Cardiac septum (tissue), 1 donor: ENCODE measurements around the gene STEAP4. TPM values are rescaled to one million over a fixed set of nuclear protein-coding genes. Genes with fewer than 3 reads are reported as not detected.
"Not testable (repeated sequence)": the region's sequence is repeated elsewhere in the genome, so short reads cannot be mapped to it uniquely, and the experiment has no call there.

Source experiments
- DNase-seq: peaks from one replicate; pipeline ENCODE4 v3.0.0-alpha.2; 2020; ENCODE audit warnings: low spot score
- intact Hi-C: fragments of 100-400 bp; cut with DNase I; formaldehyde crosslinking; loops from one replicate; pipeline ENCODE4 v1.14.0; 2022
- total RNA-seq: library from RNA; stranded (reverse); fragmentation: NEBNext Ultra II Directional; extraction: Animal tissue kit (Norgen Biotek cat#: 25700); gene quantifications from one replicate; pipeline ENCODE4 v1.2.1, GENCODE V29; 2021
- donor health status: DM: no; HTN: no; CAD: no.

STEAP4 gene
- total RNA-seq, 1 donor from 2014 or later: 19.9 TPM

DNA sequence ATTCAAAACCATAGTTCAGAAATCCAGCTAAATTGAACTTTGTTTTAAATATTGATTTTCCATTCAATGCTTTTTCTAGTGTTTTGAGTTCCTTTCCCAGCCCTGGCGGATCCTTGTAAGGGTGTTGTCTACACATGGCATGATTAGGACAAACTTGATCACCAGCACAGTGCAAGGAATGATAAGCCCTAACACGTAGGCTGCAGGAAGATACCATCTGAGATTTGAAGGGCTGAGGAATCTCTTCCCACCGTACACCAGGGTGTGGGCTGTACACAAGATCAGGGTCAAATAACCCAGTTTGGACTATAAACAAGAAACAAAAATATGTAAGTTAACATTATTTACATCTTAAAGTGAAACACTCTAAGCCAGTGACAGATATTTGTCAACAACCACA is 27.4 kb downstream of the STEAP4 start:
- no peak for DNase-seq
- intact Hi-C loops: no loop called here

DNA sequence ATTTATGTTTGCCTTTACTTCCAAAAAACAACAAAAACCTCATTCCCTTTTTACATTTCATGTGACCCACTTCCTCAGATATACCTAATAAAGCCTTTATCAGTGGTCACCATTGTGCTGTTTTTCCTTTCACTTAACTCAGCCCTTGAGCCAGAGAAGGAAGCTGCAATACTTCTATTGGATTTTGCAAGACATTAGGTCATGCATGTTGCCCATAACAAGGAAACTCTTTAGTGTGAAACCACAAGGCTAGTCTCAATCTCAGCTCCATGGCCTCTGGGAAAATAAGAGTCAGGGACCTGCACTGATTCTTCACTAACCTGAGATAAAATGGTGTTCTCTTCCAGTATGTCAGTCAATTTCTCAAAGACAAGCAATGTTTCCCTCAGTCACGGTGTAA is 27.8 kb downstream of the STEAP4 start:
- intact Hi-C loops: no loop called here

DNA sequence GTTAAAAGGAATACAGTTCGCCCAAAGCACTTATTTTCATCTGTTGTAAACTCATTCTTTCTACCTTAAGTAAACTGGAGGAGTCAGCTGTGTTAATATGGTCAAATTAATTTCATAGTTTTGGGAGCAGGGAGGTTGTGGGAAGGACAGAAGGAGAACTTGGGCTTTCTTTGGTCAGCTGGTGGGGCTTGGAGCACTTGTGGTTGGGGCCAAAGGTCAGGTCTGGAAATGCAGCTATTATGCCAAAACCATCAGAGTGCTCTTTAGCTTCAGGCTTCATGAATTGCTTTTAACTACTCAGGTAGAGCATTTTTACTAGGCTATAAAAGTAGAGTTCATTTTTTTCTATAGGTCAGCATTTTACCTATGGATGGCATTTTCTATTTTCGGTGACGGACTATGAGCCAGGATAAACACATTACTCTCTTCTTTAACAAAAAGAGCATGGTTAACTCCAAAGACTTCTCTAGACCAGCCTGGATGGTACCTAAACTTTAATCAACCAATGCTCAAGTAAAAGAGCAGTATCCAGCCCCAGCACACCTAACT is 30.0 kb downstream of the STEAP4 start:
- no peak for DNase-seq
- intact Hi-C loops: no loop called here

More for the DNA sequence above, 27.8 kb downstream of the STEAP4 start:
- DNase-seq: no peak

DNA sequence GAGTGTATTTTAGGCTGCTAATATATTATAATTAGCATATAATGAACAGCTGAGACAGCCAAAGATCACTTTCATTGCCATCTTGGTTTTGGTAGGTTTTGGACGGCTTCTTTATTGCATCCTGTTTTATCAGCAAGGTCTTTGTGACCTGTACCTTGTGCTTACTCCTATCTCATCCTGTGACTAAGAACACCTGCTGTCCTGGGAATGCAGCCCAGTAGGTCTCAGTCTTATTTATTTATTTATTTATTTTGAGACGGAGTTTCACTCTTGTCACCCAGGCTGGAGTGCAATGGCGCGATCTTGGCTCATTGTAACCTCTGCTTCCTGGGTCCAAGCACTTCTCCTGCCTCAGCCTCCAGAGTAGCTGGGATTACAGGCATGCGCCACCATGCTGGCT is 31.8 kb downstream of the STEAP4 start:
- DNase-seq, intact Hi-C loops: not testable (repeated sequence)

DNA sequence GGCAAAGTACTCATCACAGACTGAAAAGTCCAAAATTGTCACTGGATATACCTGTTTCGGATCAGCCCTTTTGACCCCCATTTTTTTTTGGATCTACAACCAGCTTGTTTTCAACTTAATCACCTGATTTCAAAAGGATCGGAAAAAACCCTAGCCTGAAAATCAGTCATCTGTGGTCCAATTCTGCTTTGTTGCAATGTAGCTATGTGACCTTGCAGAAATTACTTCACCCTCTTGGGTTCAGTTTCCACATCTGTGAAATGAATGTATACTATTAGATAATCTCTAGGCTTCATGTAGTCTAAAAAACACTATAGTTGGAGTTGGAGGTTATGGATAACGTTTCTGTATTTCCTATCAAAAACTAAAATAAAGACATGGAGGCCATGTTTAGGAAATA is 37.1 kb downstream of the STEAP4 start:
- intact Hi-C loops: no loop called here
- DNase-seq: no peak

DNA sequence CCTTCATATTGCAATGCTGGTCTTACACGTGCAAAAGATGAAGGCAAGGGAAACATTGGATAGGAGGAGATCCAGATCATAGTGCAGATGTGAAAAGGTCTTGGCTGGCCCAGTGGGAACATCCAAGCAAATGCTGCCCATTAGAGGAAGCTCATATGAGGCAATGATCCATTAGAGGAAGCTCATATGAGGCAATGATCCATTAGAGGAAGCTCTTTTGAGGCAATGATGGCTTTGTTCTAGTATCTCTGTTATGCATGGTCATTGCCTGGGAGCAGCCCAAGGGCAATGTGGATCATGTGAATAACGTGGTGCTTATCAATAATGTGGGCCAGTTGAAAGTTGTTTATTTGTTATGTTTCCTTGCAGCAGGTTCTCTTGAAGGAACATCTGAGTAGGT is 37.8 kb downstream of the STEAP4 start:
- DNase-seq: no peak
- intact Hi-C loops: no loop called here

DNA sequence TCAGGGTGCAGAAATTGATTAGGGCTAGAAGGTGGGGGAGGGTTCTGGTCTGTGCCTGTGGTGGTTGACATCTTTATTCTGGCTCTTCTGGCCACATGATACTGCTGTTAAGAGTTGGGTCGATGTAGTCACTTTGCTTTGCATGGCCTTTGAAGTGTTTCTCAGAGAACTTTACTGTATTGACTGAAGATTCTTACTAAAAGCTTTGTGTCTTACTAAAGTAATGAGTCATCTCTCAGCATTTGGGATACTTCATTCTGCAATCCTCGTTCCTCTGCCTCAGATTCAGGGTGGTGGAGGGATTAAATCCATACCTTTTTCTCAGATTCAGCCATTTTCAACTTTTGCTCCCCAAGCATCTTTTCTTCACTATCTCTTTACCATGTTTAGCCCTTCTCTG is 38.6 kb downstream of the STEAP4 start:
- DNase-seq: no peak
- intact Hi-C loops: no loop called here

DNA sequence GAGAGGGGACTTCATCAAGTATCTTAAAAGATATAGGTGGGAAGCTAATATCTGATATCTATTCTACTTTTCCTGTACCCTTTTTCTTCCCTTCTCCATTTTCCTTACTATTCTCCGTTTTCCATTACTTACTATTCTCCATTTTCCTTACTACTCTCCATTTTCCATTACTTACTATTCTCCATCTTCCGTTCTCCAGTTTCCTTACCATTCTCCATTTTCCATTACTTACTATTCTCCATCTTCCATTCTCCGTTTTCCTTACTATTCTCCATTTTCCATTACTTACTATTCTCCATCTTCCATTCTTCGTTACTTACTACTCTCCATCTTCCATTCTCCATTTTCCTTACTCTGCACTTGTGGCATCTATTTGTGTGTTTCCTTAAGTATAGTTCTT is 39.3 kb downstream of the STEAP4 start:
- intact Hi-C loops: no loop called here
- DNase-seq: no peak

DNA sequence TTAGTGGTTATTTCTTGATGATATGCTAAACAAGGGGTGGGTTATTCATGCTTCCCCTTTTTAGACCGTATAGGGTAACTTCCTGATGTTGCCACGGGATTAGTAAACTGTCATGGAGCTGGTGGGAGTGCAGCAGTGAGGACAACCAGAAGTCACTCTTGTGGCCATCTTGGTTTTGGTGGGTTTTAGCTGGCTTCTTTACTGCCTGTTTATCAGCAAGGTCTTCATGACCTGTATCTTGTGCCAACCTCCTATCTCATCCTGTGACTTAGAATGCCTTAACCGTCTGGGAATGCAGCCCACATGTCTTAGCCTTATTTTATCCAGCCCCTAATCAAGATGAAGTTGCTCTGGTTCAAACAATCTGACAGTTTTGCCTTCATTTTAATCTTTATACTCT is 41.7 kb downstream of the STEAP4 start:
- DNase-seq, intact Hi-C loops: not testable (repeated sequence)

DNA sequence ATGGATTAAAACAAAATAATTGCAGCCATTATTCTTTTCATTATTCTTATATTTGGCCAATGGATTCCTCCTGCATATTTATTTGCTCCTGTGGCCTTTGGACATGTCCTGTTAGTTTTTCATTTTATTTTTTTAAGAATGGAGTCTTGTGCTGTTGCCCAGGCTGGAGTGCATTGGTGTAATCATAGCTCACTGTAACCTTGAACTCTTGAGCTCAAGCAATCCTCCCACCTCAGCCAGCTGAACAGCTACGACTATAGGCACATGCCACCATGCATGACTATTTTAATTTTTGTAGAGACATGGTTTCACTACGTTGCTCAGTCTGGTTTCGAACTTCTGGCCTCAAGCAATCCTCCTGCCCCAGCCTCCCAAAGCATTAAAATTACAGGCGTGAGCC is 44.1 kb downstream of the STEAP4 start:
- no peak for DNase-seq
- intact Hi-C loops: no loop called here

DNA sequence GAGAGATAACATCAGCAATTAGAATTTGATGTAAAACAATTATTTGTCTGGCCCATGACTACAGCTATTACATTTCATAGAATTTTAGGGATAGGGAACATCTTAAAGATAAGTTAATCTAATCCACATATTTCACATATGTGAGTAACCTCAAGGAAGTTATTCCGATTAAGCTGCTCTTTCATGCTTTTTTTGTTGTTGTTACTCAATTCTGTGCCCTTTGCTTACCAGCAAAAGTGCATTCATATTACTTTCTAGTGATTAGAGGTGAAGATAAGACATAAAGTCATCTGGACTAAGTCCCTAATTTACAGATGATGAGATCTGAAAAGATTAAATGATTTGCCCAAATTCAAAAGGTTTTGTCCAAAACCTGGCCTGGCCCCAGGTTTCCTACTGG is 46.0 kb downstream of the STEAP4 start:
- no peak for DNase-seq
- intact Hi-C loops: no loop called here

DNA sequence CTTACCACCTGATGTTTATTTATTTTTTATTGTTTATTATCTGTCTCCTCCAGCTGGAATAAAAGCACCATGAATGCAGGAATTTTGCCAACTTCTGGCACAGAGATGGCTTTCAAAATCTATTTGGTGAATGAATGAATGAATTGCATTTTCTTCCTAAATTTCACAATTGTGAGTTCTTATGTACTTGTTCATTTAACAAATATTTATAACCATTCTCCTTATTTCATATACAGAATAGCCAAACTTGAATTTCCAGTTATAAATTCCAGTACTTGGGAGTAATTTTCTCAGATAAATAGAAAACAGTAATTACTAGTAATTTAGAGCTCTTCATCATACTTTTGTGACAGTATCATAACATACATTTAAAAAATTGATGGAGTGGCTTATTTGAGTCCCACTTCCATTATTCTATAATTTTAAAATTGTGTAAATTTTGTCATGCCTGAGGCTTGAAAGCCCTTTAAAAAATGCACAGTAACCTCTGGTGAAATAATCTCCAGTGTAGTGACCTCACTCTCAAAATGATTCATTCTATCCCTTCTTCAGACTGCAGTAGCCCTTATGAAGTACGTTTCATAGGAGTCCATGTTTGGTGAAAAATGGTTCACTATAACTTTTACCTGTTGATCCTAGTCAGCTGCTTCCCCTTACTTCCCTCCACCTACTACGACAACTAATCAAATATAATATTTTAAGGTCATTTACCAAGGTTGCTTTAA is 46.9 kb downstream of the STEAP4 start:
- intact Hi-C loops: no loop called here
- no peak for DNase-seq

DNA sequence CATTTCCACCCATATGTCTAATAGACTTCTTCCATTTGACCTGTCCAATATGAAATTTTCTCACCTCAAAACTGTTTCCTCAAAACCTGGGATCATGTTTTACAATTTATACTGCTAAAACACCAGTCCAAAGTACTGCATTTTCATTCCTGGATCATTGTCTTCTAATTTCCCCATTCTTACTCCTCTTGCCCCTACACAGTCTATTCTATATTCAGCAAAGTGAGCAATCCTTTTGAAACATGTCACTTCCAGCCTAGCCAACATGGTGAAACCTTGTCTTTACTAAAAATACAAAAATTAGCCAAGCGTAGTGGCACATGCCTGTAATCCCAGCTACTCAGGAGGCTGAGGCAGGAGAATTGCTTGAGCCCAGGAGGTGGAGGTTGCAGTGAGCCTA is 48.4 kb downstream of the STEAP4 start:
- intact Hi-C loops, DNase-seq: not testable (repeated sequence)

DNA sequence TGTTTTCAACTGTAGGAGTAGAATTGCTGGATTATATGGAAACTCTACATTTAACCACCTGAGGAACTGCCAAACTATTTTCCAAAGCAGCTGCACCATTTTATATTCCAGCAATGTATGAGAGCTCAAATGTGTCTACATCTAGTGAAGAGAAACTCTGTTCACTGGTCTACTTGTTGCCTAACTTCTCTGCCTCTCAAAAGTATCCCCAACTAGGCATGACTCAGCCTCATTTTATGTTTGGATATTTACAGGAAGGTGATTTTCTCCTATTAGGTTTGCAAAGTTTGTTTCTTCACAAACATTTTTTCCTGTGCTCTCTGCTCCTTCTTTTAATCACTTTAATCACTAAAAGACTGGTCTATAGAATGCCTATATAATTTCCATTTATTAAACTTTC is 49.8 kb downstream of the STEAP4 start:
- intact Hi-C loops: no loop called here
- no peak for DNase-seq

DNA sequence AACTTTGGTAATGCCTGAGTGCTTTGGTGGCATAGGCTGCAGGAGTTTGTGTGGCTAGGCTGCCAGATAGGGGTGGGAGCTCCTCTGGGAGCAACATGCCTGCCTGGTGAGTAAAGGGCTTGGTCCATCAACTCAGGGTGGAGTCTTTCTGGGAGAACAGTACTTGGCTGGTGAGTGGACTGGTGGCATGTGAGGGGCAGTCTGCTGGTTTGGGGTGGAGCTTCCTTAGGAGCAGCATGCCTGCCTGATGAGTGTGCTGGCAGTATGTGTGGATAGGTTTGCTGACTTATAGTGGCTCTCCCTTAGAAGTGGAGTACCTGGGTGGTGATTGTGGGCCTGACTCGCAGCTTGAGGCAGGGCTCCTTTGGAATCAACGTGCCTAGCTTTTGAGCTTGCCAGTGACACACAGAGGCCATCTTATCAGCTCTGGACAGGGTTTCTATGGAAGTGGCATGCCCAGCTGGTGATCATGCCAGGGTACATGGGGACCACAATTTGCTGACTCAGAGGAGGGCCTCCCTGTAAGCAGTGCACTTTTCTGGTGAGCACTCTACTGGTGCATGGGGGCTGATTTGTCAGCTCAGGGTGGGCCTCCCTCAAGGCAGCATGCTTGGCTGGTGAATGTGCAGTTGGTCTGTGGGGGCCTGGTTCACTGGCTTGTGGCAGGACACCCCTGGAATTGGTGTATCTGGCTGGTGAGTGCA is 51.8 kb downstream of the STEAP4 start:
- intact Hi-C loops: no loop called here
- no peak for DNase-seq

DNA sequence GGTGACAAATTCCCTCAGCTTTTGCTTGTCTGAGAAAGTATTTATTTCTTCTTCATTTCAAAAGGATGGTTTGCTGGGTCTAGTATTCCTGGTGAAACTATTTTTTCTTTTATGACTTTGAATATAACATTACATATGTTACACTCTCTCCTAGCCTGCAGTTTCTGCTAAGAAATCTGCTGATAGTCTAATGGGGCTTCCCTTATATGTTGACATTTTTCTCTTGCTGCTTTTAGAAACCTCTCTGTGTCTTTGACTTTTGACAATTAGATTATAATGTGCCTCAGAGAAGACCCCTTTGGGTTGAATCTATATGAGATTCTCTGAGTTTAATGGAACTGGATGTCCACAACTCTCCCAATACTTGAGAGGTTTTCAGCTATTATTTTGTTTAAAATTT is 53.1 kb downstream of the STEAP4 start:
- intact Hi-C loops: no loop called here
- DNase-seq: no peak

DNA sequence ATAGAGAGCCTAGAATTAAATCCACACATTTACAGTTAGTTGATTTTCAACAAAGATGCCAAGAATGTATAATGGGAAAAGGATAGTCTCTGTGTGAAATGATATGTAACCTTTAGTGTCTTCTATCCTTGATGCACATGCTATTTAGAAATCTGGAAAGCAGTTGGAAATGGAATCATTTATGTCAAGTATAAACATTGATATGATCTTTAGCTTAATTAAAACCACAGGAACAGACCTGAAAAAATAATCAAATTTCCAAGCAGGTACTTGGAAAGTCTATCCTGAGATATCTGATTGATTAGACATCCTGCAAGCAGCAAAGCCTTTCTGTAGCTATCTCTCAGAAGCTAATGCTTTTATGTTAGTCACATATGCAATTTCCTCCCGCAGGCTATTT is 62.4 kb downstream of the STEAP4 start:
- DNase-seq: no peak
- intact Hi-C loops: no loop called here

DNA sequence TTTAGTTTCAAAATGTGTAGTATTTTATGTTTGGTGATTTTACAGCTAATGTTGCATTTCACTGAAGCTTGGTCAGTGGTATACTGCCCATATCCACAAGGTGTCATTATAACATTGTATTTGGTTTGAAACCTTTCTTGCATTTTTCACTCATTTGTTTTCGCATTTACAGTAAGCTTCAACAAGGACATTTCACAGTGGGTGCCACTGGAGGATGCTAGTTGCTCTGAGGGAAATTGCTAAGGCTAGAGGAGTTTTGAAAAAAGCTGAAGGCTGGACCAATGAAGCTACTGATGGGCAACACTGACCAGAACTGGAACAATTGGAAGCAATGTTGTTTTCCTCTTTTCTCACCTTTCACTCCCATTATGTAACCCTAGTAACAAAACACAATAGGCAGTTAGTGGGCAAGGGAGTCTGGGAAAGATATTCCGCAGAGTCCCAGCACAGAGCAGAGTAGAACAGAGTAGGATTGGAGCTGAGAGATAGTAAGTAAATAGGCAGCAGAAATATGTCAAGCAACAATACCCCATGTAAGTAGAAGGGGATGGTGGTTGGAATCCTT is 63.3 kb downstream of the STEAP4 start:
- DNase-seq: no peak

DNA sequence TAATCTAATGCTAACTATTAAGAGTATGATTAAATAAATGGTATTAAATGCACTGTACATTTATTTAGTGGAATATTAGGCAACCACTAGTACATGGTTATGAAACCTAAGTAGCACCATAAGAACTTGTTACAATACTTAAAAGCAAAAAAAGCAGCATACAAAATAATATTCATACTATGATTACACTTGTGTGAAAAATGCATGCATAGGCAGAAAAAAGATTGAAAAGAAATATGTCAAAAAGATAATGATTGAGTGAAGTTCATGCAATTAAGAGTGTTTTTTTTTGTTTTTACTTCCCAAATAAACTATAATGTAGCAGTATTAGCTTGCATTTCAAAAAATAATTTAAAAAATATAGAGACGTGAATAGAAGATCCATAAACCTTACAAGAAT is 66.8 kb downstream of the STEAP4 start:
- DNase-seq: no peak
- intact Hi-C loops: no loop called here

More for the DNA sequence above, 63.3 kb downstream of the STEAP4 start:
- intact Hi-C loops: loop anchor here (1.0 kb wide), 1 partner anchor 115 kb away; no protein-coding TSS in a partner anchor

DNA sequence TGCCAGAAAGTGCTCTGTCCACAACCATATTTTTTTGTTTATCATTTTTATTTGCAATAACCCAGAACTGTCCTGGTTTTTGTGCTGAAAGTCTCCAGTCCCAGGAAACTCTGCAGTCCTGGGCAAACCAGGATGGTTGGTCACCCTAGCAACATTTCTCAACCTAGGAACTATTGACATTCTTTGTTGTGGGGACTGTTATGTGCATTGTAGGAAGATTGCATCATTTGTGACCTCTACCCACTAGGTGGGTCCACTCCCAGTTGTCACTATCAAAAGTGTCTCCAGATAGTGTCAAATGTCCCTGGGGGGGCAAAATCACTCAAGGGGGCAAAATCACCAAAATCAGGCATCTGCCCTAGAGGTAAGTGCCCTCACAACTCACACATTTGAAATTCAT is 72.9 kb downstream of the STEAP4 start:
- intact Hi-C loops: no loop called here
- no peak for DNase-seq

DNA sequence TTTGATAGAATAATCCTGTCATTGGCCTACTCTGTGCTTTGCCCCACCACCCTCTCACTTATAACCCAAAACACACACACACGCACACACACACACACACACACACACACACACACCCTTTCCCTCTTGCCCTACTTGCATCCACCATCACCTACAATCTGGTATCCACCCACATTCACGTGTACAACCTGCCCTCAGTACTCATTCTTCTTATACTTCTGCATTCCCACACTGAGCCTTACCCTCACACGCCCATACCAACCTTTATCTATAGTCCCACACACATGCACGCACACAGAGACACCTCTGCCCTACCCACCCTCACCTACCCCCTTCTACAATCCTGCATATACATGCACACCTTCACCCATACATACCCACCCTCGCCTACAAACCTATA is 76.0 kb downstream of the STEAP4 start:
- DNase-seq: no peak
- intact Hi-C loops: no loop called here
